ENCODE data around the gene BPI. TPM values are rescaled to one million over a fixed set of nuclear protein-coding genes. Genes with fewer than 3 reads are reported as not detected.

Gene BPI
- total RNA-seq, 1 experiment from 2014 or later: not detected

DNA sequence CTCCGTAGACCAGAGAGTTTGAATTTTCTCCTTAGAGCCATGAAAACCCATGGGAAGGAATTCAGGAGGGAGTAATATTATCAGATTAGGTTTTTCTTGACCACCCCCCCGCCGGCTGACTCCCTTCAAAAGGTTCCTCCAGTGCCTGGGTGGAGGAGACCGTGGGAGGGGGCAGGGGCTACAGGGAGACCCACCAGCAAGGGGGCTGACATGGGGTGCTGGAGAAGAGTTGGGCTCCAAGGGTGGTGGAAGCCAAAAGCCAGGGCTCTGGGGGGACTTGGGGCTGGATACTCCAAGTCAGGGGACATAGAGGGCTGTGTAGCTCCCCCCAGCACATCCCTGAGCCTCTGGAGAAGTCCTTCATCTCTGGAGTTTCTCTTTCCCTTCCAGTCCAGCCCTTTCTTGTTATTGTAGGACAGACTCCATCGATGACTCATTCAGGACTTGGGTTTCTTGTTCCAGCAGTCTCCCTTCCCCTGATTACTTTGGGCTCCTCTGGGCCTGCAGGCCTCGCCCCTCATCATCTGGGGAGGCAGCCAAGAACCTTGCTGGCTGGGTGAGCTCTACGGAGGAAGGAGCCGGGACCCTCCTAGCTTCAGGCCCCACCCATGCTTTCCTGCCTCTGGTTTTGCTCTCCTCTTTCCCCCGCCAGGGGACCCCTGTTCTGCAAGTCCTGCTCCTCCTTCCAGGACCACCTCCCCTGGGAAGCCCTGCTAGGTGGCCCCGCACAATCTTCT lies 32.9 kb upstream of the BPI start:
- H2AFZ ChIP-seq (ENCODE audit: low read depth, low read length, poor library complexity, severe bottlenecking): no peak overlapping the region

More for the DNA sequence above, 32.9 kb upstream of the BPI start:
- no peak overlapping the region for H3K9ac ChIP-seq (ENCODE audit: low read length)
- POLR2A ChIA-PET: no interaction called here
- peaks cover 18 to 39% of the 10 kb centered on the region in 2 experiments for H3K4me1 ChIP-seq (ENCODE audit: control insufficient read depth in 1 of 2, insufficient read depth in 2 of 2, low read length in 2 of 2)
- CTCF ChIA-PET: no interaction called here
- H3K36me3 ChIP-seq (ENCODE audit: control insufficient read depth in 1 of 2, insufficient read depth in 2 of 2, low read length in 2 of 2): no peaks in the 10 kb centered on the region
- TF ChIP-seq JUND (IDR thresholded peaks at IDR 0.05): peak; percentile 41; the same call in 1 of the 2 replicates
- no peak for TF ChIP-seq EGR1 (IDR thresholded peaks at IDR 0.05; ENCODE audit: low read depth)
- TF ChIP-seq, protein P1, sequence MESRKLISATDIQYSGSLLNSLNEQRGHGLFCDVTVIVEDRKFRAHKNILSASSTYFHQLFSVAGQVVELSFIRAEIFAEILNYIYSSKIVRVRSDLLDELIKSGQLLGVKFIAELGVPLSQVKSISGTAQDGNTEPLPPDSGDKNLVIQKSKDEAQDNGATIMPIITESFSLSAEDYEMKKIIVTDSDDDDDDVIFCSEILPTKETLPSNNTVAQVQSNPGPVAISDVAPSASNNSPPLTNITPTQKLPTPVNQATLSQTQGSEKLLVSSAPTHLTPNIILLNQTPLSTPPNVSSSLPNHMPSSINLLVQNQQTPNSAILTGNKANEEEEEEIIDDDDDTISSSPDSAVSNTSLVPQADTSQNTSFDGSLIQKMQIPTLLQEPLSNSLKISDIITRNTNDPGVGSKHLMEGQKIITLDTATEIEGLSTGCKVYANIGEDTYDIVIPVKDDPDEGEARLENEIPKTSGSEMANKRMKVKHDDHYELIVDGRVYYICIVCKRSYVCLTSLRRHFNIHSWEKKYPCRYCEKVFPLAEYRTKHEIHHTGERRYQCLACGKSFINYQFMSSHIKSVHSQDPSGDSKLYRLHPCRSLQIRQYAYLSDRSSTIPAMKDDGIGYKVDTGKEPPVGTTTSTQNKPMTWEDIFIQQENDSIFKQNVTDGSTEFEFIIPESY (IDR thresholded peaks at IDR 0.05; ENCODE audit: extremely low read depth, insufficient replicate concordance, low read length): no peak
- no peak for TF ChIP-seq CEBPB (IDR thresholded peaks at IDR 0.05; ENCODE audit: low read depth)
- TF ChIP-seq FOSL1 (IDR thresholded peaks at IDR 0.05; ENCODE audit: low read depth): peak; percentile 61; the same call in 1 of the 2 replicates
- TF ChIP-seq, protein P2, sequence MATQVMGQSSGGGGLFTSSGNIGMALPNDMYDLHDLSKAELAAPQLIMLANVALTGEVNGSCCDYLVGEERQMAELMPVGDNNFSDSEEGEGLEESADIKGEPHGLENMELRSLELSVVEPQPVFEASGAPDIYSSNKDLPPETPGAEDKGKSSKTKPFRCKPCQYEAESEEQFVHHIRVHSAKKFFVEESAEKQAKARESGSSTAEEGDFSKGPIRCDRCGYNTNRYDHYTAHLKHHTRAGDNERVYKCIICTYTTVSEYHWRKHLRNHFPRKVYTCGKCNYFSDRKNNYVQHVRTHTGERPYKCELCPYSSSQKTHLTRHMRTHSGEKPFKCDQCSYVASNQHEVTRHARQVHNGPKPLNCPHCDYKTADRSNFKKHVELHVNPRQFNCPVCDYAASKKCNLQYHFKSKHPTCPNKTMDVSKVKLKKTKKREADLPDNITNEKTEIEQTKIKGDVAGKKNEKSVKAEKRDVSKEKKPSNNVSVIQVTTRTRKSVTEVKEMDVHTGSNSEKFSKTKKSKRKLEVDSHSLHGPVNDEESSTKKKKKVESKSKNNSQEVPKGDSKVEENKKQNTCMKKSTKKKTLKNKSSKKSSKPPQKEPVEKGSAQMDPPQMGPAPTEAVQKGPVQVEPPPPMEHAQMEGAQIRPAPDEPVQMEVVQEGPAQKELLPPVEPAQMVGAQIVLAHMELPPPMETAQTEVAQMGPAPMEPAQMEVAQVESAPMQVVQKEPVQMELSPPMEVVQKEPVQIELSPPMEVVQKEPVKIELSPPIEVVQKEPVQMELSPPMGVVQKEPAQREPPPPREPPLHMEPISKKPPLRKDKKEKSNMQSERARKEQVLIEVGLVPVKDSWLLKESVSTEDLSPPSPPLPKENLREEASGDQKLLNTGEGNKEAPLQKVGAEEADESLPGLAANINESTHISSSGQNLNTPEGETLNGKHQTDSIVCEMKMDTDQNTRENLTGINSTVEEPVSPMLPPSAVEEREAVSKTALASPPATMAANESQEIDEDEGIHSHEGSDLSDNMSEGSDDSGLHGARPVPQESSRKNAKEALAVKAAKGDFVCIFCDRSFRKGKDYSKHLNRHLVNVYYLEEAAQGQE (IDR thresholded peaks at IDR 0.05; ENCODE audit: low read depth): no peak
- no peak; the same call in 1 of the 2 replicates for TF ChIP-seq SP1 (IDR thresholded peaks at IDR 0.05; ENCODE audit: low read depth)
- TF ChIP-seq POLR2AphosphoS5 (IDR thresholded peaks at IDR 0.05; ENCODE audit: low read depth, low read length): no peak
- TF ChIP-seq, protein P3, sequence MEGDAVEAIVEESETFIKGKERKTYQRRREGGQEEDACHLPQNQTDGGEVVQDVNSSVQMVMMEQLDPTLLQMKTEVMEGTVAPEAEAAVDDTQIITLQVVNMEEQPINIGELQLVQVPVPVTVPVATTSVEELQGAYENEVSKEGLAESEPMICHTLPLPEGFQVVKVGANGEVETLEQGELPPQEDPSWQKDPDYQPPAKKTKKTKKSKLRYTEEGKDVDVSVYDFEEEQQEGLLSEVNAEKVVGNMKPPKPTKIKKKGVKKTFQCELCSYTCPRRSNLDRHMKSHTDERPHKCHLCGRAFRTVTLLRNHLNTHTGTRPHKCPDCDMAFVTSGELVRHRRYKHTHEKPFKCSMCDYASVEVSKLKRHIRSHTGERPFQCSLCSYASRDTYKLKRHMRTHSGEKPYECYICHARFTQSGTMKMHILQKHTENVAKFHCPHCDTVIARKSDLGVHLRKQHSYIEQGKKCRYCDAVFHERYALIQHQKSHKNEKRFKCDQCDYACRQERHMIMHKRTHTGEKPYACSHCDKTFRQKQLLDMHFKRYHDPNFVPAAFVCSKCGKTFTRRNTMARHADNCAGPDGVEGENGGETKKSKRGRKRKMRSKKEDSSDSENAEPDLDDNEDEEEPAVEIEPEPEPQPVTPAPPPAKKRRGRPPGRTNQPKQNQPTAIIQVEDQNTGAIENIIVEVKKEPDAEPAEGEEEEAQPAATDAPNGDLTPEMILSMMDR (IDR thresholded peaks at IDR 0.05 in 2 of 3, conservative IDR thresholded peaks at IDR 0.05 in 1 of 3; ENCODE audit: borderline replicate concordance in 1 of 3, insufficient read depth in 1 of 3, low read depth in 2 of 3, low read length in 2 of 3): no peak
- TF ChIP-seq SRF (IDR thresholded peaks at IDR 0.05; ENCODE audit: low read depth): no peak
- no peak for TF ChIP-seq YY1 (IDR thresholded peaks at IDR 0.05; ENCODE audit: extremely low read depth, insufficient replicate concordance, low read depth, low read length)
- no peaks in the 10 kb centered on the region for H4K20me1 ChIP-seq (ENCODE audit: insufficient read depth)
- RAD21 ChIA-PET (ENCODE audit: low non-redundant PET in 1 of 2, low total read pairs in 2 of 2, uncharacterized antibody in 2 of 2, unreplicated experiment in 2 of 2): no interaction called here
- DNase-seq (ENCODE audit: low read depth, low spot score) (peak; percentile 26), ATAC-seq (peak; percentile 72)
- no peak overlapping the region for H3K4me3 ChIP-seq (replicated peaks in 1 of 2; ENCODE audit: low read depth in 1 of 2, low read length in 2 of 2)
- no peaks in the 10 kb centered on the region for H3K9me3 ChIP-seq (ENCODE audit: control insufficient read depth in 1 of 2, insufficient read depth in 1 of 2, low read depth in 1 of 2, low read length in 2 of 2)
- no peaks in the 10 kb centered on the region for H3K27me3 ChIP-seq (ENCODE audit: insufficient read depth, low read length)
- no TSS peak for BruUV-seq (replicated peaks)
- intact Hi-C loops (cut with micrococcal nuclease): no loop called here
- H3K4me2 ChIP-seq (ENCODE audit: low read length): peak overlapping the region; percentile 53
- H3K27ac ChIP-seq (ENCODE audit: low read depth, low read length): no peak overlapping the region
- H3K79me2 ChIP-seq (ENCODE audit: insufficient read depth, low read length): no peaks in the 10 kb centered on the region
- H3K9me2 ChIP-seq (ENCODE audit: insufficient read depth): no peaks in the 10 kb centered on the region
